GM12878 (cell line): ENCODE measurements around the gene KCNS3.

Experiments used
- EGR1 ChIP-seq, 2 experiments: IDR thresholded peaks; 1 replicate in 1 of 2; 2 replicates in 1 of 2; pipeline ENCODE4 v1.6.1; 2011 to 2012; ENCODE audit warnings: low read depth in 2 of 2, low read length in 2 of 2, borderline replicate concordance in 1 of 2, mild to moderate bottlenecking in 1 of 2, moderate library complexity in 1 of 2
- EZH2 ChIP-seq: IDR thresholded peaks from 2 replicates; pipeline ENCODE4 v1.6.1; 2012; ENCODE audit warnings: low read depth, mild to moderate bottlenecking, control low read depth, inconsistent platforms, low read length, borderline replicate concordance; ENCODE audit not compliant: control insufficient read depth
- RCOR1 ChIP-seq: conservative IDR thresholded peaks from 2 replicates; pipeline ENCODE4 v1.6.1; 2012; ENCODE audit warnings: low read depth, low read length, improper control_type of control experiment
- RFX5 ChIP-seq: IDR thresholded peaks from 2 replicates; pipeline ENCODE4 v1.6.1; 2011; ENCODE audit warnings: low read depth, low read length, improper control_type of control experiment
- TAF1 ChIP-seq: IDR thresholded peaks from 2 replicates; pipeline ENCODE4 v1.6.1; 2011; ENCODE audit warnings: mild to moderate bottlenecking, low read depth, low read length, borderline replicate concordance
- YY1 ChIP-seq: IDR thresholded peaks from 2 replicates; pipeline ENCODE4 v1.6.1; 2011; ENCODE audit warnings: low read depth, mild to moderate bottlenecking, low read length
- ZZZ3 ChIP-seq: IDR thresholded peaks from 2 replicates; pipeline ENCODE4 v1.6.1; 2011; ENCODE audit warnings: low read depth; ENCODE audit not compliant: control insufficient read depth, insufficient read length
- TF ChIP-seq, protein P1 (sequence below): IDR thresholded peaks from 2 replicates; pipeline ENCODE4 v1.6.1; 2012; ENCODE audit warnings: improper control_type of control experiment, low read depth, low read length; ENCODE audit not compliant: insufficient replicate concordance
- TF ChIP-seq, protein P2 (sequence below), 3 experiments: IDR thresholded peaks in 2 of 3; conservative IDR thresholded peaks in 1 of 3; 2 replicates each; pipeline ENCODE4 v1.5.1; 2011; ENCODE audit warnings: low read depth in 3 of 3, low read length in 3 of 3, mild to moderate bottlenecking in 3 of 3, control low read depth in 2 of 3, moderate library complexity in 2 of 3, inconsistent platforms in 1 of 3, mixed read lengths in 1 of 3; ENCODE audit not compliant: control insufficient read depth in 2 of 3, insufficient read depth in 1 of 3; ENCODE audit errors: extremely low read depth in 1 of 3
- TF ChIP-seq, protein P3 (sequence below): fragments of 450-650 bp; IDR thresholded peaks from 2 replicates; pipeline ENCODE4 v1.6.1; 2017; ENCODE audit warnings: mild to moderate bottlenecking
- TF ChIP-seq, protein P4 (sequence below): IDR thresholded peaks from 2 replicates; pipeline ENCODE4 v1.6.1; 2012; ENCODE audit warnings: mild to moderate bottlenecking, low read depth, low read length

DNA sequence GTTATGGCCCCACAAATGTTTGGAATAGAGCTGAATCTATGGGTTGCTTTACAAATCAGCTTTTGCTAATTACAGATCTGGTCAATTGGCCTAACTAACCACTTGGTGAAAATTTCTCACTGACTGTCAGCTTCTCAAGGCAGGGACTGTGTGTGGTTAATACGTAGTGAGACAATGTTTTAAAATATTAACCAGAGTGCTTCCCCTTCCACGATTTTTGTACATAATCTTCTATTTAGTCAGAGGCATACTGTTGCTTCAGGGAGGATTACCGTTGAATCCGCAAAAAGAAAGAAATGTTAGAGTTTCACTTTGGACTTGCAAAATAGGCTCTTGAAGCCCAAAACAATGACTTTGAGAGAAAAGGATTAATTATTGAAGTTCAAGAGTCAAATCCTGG lies 14.9 kb upstream of the KCNS3 start:
- no peak for TF ChIP-seq YY1
- TF ChIP-seq, protein P1, sequence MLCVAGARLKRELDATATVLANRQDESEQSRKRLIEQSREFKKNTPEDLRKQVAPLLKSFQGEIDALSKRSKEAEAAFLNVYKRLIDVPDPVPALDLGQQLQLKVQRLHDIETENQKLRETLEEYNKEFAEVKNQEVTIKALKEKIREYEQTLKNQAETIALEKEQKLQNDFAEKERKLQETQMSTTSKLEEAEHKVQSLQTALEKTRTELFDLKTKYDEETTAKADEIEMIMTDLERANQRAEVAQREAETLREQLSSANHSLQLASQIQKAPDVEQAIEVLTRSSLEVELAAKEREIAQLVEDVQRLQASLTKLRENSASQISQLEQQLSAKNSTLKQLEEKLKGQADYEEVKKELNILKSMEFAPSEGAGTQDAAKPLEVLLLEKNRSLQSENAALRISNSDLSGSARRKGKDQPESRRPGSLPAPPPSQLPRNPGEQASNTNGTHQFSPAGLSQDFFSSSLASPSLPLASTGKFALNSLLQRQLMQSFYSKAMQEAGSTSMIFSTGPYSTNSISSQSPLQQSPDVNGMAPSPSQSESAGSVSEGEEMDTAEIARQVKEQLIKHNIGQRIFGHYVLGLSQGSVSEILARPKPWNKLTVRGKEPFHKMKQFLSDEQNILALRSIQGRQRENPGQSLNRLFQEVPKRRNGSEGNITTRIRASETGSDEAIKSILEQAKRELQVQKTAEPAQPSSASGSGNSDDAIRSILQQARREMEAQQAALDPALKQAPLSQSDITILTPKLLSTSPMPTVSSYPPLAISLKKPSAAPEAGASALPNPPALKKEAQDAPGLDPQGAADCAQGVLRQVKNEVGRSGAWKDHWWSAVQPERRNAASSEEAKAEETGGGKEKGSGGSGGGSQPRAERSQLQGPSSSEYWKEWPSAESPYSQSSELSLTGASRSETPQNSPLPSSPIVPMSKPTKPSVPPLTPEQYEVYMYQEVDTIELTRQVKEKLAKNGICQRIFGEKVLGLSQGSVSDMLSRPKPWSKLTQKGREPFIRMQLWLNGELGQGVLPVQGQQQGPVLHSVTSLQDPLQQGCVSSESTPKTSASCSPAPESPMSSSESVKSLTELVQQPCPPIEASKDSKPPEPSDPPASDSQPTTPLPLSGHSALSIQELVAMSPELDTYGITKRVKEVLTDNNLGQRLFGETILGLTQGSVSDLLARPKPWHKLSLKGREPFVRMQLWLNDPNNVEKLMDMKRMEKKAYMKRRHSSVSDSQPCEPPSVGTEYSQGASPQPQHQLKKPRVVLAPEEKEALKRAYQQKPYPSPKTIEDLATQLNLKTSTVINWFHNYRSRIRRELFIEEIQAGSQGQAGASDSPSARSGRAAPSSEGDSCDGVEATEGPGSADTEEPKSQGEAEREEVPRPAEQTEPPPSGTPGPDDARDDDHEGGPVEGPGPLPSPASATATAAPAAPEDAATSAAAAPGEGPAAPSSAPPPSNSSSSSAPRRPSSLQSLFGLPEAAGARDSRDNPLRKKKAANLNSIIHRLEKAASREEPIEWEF: no peak
- no peak for TF ChIP-seq ZZZ3
- TF ChIP-seq, protein P2, sequence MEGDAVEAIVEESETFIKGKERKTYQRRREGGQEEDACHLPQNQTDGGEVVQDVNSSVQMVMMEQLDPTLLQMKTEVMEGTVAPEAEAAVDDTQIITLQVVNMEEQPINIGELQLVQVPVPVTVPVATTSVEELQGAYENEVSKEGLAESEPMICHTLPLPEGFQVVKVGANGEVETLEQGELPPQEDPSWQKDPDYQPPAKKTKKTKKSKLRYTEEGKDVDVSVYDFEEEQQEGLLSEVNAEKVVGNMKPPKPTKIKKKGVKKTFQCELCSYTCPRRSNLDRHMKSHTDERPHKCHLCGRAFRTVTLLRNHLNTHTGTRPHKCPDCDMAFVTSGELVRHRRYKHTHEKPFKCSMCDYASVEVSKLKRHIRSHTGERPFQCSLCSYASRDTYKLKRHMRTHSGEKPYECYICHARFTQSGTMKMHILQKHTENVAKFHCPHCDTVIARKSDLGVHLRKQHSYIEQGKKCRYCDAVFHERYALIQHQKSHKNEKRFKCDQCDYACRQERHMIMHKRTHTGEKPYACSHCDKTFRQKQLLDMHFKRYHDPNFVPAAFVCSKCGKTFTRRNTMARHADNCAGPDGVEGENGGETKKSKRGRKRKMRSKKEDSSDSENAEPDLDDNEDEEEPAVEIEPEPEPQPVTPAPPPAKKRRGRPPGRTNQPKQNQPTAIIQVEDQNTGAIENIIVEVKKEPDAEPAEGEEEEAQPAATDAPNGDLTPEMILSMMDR (IDR thresholded peaks at IDR 0.05 in 2 of 3, conservative IDR thresholded peaks at IDR 0.05 in 1 of 3; ENCODE audit: control insufficient read depth in 2 of 3, extremely low read depth in 1 of 3, insufficient read depth in 1 of 3, low read depth in 3 of 3, low read length in 3 of 3): no peak
- no peak for TF ChIP-seq TAF1
- TF ChIP-seq, protein P3, sequence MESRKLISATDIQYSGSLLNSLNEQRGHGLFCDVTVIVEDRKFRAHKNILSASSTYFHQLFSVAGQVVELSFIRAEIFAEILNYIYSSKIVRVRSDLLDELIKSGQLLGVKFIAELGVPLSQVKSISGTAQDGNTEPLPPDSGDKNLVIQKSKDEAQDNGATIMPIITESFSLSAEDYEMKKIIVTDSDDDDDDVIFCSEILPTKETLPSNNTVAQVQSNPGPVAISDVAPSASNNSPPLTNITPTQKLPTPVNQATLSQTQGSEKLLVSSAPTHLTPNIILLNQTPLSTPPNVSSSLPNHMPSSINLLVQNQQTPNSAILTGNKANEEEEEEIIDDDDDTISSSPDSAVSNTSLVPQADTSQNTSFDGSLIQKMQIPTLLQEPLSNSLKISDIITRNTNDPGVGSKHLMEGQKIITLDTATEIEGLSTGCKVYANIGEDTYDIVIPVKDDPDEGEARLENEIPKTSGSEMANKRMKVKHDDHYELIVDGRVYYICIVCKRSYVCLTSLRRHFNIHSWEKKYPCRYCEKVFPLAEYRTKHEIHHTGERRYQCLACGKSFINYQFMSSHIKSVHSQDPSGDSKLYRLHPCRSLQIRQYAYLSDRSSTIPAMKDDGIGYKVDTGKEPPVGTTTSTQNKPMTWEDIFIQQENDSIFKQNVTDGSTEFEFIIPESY: no peak
- no peak for TF ChIP-seq EZH2
- TF ChIP-seq, protein P4, sequence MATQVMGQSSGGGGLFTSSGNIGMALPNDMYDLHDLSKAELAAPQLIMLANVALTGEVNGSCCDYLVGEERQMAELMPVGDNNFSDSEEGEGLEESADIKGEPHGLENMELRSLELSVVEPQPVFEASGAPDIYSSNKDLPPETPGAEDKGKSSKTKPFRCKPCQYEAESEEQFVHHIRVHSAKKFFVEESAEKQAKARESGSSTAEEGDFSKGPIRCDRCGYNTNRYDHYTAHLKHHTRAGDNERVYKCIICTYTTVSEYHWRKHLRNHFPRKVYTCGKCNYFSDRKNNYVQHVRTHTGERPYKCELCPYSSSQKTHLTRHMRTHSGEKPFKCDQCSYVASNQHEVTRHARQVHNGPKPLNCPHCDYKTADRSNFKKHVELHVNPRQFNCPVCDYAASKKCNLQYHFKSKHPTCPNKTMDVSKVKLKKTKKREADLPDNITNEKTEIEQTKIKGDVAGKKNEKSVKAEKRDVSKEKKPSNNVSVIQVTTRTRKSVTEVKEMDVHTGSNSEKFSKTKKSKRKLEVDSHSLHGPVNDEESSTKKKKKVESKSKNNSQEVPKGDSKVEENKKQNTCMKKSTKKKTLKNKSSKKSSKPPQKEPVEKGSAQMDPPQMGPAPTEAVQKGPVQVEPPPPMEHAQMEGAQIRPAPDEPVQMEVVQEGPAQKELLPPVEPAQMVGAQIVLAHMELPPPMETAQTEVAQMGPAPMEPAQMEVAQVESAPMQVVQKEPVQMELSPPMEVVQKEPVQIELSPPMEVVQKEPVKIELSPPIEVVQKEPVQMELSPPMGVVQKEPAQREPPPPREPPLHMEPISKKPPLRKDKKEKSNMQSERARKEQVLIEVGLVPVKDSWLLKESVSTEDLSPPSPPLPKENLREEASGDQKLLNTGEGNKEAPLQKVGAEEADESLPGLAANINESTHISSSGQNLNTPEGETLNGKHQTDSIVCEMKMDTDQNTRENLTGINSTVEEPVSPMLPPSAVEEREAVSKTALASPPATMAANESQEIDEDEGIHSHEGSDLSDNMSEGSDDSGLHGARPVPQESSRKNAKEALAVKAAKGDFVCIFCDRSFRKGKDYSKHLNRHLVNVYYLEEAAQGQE: no peak
- no peak for TF ChIP-seq RFX5
- no peak for TF ChIP-seq EGR1 (IDR thresholded peaks at IDR 0.05; ENCODE audit: borderline replicate concordance in 1 of 2, low read depth in 2 of 2, low read length in 2 of 2)
- TF ChIP-seq RCOR1: no peak
